ENCODE results near the gene MACF1. TPM values are rescaled to one million over a fixed set of nuclear protein-coding genes. Genes with fewer than 3 reads are reported as not detected.
A peak's percentile ranks its signal among the peaks of the same experiment; 100 is the strongest.

The MACF1 gene
- total RNA-seq, 4 donors from 2014 or later: 386 to 627 (median 576) TPM

- no peak for TF ChIP-seq CTCF (IDR thresholded peaks at IDR 0.05)
- TF ChIP-seq EP300 (IDR thresholded peaks at IDR 0.05): no peak
- TF ChIP-seq POLR2A (IDR thresholded peaks at IDR 0.05; ENCODE audit: low read depth): no peak
- TF ChIP-seq POLR2AphosphoS5 (IDR thresholded peaks at IDR 0.05): no peak
- 96% methylated on average over 5 of the region's 5 CpGs for WGBS
- Histone ChIP-seq H3K27ac (replicated peaks in 1 of 4) (no peak overlapping the region), H3K36me3 (peaks cover 31 to 55% (median 48%) of the 10 kb centered on the region in 4 donors), H3K4me3 (no peak overlapping the region), H3K27me3 (peaks cover 0 to 29% (median 8%) of the 10 kb centered on the region in 4 donors), H3K9me3 (no peaks in the 10 kb centered on the region), H3K4me1 (peaks cover 6 to 26% (median 19%) of the 10 kb centered on the region in 4 donors)
- intact Hi-C loops (cut with DNase I): no loop called here
- no peak for DNase-seq (ENCODE audit: extremely low spot score)
Observed at GRCh38 chr1:39488012-39488545, 283.6 kb downstream of the MACF1 start.

GRCh38 chr1:39488793-39489566 is 284.5 kb downstream of the MACF1 start:
- Histone ChIP-seq H3K36me3 (peaks cover 31 to 46% (median 39%) of the 10 kb centered on the region in 4 donors), H3K27ac (replicated peaks in 1 of 4) (no peak overlapping the region), H3K4me1 (peaks cover 6 to 26% (median 19%) of the 10 kb centered on the region in 4 donors), H3K4me3 (no peak overlapping the region), H3K9me3 (no peaks in the 10 kb centered on the region), H3K27me3 (peaks cover 0 to 38% (median 8%) of the 10 kb centered on the region in 4 donors)
- no peak for DNase-seq (ENCODE audit: extremely low spot score)
- 53% methylated on average over 7 of the region's 7 CpGs for WGBS
- intact Hi-C loops (cut with DNase I): no loop called here
- TF ChIP-seq POLR2A (IDR thresholded peaks at IDR 0.05; ENCODE audit: low read depth) (no peak), EP300 (IDR thresholded peaks at IDR 0.05) (no peak), CTCF (IDR thresholded peaks at IDR 0.05) (no peak)

GRCh38 chr1:39489567-39490239 is 285.2 kb downstream of the MACF1 start:
- intact Hi-C loops (cut with DNase I): no loop called here
- DNase-seq (ENCODE audit: extremely low spot score): no peak

GRCh38 chr1:39490596-39491145 is 286.2 kb downstream of the MACF1 start:
- Histone ChIP-seq H3K27ac (replicated peaks in 1 of 4) (no peak overlapping the region), H3K4me1 (peaks cover 6 to 21% (median 16%) of the 10 kb centered on the region in 4 donors), H3K9me3 (no peaks in the 10 kb centered on the region), H3K27me3 (peaks cover 0 to 49% (median 8%) of the 10 kb centered on the region in 4 donors), H3K4me3 (peak overlapping the region; percentile 51 to 62 (median 54)), H3K36me3 (peaks cover 18 to 29% (median 24%) of the 10 kb centered on the region in 4 donors)
- DNase-seq (ENCODE audit: extremely low spot score): no peak
- WGBS: 36% methylated on average over 11 of the region's 32 CpGs
- TF ChIP-seq CTCF (IDR thresholded peaks at IDR 0.05) (no peak), EP300 (IDR thresholded peaks at IDR 0.05) (no peak)
- intact Hi-C loops (cut with DNase I): no loop called here

More at GRCh38 chr1:39489567-39490239, 285.2 kb downstream of the MACF1 start:
- Histone ChIP-seq H3K27me3 (peaks cover 0 to 45% (median 8%) of the 10 kb centered on the region in 4 donors), H3K9me3 (no peaks in the 10 kb centered on the region), H3K27ac (replicated peaks in 1 of 4) (no peak overlapping the region), H3K36me3 (peaks cover 28 to 39% (median 34%) of the 10 kb centered on the region in 4 donors), H3K4me1 (peaks cover 6 to 24% (median 19%) of the 10 kb centered on the region in 4 donors), H3K4me3 (no peak overlapping the region)
- 69% methylated on average over 13 of the region's 13 CpGs for WGBS
- TF ChIP-seq POLR2A (IDR thresholded peaks at IDR 0.05; ENCODE audit: low read depth): no peak
- TF ChIP-seq EP300 (IDR thresholded peaks at IDR 0.05): no peak
- TF ChIP-seq CTCF (IDR thresholded peaks at IDR 0.05): no peak
- no peak for TF ChIP-seq POLR2AphosphoS5 (IDR thresholded peaks at IDR 0.05)

All from esophagus muscularis mucosa (tissue), 4 donors.